T47D (cell line): ENCODE results near the gene TMEM135.

Source experiments
- DNase-seq, 2 experiments: peaks; one replicate each; pipeline versions ENCODE4 v3.0.0 to v3.0.0-alpha.2; 2011 to 2012; ENCODE audit warnings: low read depth in 1 of 2, low spot score in 1 of 2
- JUND ChIP-seq: IDR thresholded peaks from 2 replicates; pipeline ENCODE4 v1.6.1; 2012; ENCODE audit warnings: low read depth
- in situ Hi-C: cut with HindIII; loops from 2 replicates; pipeline ENCODE4 v1.10.0; 2016; ENCODE audit warnings: low sequenced_read_pairs, low pct_unique_long_range_greater_than_20kb

Gene TMEM135

DNA sequence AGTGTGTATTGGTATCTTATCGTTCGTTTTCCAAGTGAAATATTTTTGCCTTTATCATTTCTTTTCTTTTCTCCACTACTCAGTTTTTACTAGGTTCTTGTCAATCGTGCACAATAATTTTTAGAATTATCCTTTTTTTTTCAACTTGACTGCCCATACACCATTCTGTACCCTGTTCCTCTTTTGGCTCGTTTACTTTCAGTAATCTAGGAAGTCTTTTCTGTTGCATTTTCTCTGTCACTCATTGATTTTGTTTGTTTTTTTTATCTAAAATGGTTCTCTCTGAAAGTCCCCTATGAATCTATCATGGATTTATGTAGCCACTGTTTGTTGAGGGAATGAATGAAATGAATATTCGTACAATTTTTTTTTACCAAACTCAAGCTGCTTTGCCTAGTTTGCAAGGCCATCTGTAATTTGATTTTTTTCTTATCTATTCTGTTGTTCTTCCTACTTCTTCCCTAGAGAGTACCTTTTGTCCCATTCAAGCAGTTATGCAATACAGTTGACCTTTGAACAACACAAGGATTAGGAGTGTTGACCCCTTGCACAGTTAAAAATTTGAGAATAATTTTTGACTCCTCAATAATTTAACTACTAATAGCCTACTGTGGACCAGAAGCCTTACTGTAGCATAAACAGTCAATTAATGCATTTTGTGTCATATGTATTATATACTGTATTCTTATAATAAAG lies 166.3 kb downstream of the TMEM135 start:
- no peak for DNase-seq
- TF ChIP-seq JUND: no peak
- in situ Hi-C loops: no loop called here

DNA sequence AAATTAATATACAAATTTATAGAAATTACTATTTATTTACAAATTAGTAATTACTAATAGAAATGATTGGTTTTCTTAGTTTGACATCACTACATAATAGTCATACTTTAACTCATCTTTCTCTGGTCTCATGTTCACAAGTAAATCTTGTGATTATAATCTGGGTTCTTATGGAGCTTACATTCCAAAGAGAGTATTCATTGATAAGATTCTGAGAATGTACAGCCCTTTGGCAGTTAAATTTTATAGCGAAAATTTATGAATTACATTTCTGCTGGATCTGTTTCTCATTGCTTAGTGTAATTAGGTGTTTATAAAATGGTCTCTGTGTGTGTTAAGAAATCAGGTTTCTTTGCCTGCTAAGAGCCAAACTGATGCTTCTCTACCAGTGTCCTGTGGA lies 175.2 kb downstream of the TMEM135 start:
- in situ Hi-C loops: no loop called here
- no peak for DNase-seq
- no peak for TF ChIP-seq JUND

DNA sequence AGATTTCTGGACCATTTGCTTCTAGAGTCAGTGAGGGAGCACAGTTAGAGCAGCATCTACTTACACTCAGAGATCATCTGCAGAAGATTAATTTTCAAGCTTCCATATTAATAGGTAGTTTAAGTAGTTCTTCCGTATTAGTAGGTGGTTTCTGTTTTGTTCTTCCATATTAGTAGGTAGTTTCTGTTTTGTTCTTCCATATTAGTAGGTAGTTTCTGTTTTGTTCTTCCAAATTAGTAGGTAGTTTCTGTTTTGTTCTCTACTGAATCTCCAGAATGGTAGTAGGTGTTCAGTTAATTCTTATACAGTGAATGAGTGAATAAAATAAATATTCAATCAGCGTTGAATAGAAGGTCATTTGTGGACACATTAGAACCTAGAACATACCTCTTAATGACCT lies 175.7 kb downstream of the TMEM135 start:
- TF ChIP-seq JUND: no peak
- in situ Hi-C loops: no loop called here
- DNase-seq: no peak

DNA sequence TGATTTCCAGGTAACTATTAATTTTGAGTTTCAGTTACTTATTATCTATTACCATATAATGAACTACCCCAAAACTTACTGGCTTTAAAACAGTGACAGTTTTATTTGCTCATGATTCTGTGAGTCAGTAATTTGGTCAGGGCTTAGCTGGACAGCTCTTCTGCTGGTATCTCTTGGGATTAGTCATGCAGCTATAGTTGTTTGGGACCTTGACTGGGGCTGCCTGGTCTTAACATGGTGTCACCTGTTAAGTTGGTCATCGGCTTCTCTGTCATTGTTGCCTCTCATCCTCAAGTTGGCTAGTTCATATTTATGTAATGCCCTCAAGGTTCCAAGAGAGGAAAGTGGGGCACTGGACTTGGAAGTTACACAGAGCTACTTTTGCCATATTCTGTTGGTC lies 177.5 kb downstream of the TMEM135 start:
- TF ChIP-seq JUND: no peak
- in situ Hi-C loops: no loop called here
- DNase-seq: no peak

DNA sequence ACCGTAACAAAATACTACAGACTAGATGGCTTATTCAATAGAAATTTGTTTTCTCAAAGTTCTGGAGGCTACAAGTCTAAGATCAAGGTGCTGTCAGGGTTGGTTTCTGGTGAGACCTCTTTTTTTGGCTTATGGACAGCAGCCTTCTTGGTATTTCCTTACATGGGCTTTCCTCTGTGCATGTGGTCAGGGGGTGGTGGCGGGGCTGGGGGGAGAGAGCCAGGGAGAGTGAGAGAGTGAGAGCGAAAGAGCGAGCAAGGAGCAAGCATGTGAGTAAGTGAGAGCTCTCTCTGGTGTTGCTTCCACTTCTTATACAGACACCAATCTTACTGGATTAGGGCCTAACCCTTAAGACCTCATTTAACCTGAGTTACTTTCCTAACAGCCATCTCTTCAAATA lies 181.5 kb downstream of the TMEM135 start:
- no peak for TF ChIP-seq JUND
- DNase-seq: no peak
- in situ Hi-C loops: no loop called here

DNA sequence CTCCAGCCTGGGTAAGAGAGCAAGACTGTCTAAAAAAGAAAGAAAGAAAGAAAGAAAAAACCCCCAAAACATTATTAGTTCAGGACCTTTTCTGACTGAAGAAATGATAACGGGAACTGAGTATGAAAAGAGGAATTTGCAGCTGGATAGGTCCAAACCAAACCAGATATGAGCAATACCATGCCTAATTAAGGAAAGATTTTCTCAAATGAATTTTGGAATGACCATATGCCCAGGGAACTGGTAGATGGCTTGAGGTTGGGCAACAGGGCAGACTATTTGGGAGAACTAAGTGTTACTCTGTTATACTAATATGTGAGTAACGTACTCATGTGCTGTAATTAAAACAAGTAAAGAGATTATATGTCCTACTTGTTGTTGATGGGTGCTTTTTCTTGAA lies 186.1 kb downstream of the TMEM135 start:
- no peak for TF ChIP-seq JUND
- in situ Hi-C loops: no loop called here
- no peak for DNase-seq

DNA sequence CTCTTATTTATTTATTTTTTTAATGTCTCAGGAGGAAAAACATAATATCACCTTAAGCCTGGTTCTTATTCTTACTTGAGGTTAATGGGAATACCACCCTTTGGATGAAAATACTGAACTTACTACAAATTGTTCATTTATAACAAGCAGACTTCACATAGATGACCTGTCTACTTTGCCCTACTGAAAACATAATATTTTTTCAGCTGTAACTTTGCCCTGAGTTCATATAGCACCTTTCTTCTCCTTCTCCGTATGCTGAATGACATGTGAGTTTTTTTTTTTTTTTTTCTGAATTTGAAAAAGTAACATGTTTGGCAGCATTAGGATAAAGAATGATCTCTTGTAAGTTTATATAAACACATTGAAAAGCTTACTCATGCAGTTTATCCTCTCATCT lies 186.8 kb downstream of the TMEM135 start:
- TF ChIP-seq JUND: no peak
- DNase-seq: no peak
- in situ Hi-C loops: no loop called here

DNA sequence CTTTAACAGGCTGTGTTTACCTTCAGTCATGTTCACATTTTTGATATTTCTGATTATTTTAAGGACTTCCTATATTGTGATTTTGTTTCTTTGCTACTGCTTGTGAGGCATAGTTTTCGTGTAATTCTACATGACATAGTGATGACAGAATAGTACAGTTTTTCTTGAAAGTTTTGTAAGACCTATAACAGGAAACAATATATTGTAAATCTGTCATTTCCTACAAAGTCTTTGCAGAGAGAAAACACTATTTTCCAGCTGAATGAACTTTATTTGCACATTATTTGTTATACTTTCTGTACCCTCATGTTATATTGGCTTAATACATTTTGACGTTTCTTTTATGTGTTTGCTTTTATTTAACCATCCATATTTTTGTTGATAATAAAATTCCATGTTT lies 191.1 kb downstream of the TMEM135 start:
- DNase-seq: no peak
- TF ChIP-seq JUND: no peak
- in situ Hi-C loops: no loop called here

DNA sequence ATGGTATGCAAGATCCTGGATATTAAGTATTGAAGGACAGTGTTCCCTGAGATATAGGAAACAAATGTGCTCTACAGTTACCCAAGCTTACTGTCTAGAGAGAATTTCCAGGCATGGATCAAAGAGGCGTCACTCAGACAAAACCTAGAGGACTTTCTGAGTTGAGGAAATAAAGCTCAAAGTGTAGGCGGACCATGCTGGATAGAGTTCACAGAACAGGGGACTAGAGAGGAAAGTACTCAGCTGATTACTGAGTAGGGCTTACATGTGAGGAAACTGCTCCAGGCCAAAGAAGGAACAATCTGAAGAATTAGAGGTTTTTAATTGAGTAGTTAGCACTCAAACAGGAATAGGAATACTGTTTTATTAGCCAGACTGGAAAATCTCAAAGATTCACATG lies 193.3 kb downstream of the TMEM135 start:
- in situ Hi-C loops: no loop called here
- TF ChIP-seq JUND: no peak
- no peak for DNase-seq

DNA sequence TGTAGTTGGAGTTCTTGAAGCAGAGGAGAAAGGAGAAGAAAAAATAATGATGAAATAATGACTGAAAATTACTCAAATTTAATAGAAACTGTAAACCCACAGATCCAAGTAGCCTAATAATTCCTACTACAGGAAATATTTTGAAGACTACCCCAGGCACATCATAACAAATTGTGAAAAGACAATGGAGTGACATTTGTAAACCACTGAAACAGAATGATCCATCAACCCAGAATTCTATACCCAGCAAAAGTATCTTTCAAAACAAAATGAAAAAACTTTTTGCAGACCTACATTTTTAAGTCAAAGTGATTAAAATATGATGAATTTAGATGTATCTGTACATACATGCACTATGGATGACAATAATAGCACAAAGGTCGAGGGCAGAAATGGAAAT lies 194.6 kb downstream of the TMEM135 start:
- no peak for DNase-seq
- in situ Hi-C loops: no loop called here
- TF ChIP-seq JUND: no peak

DNA sequence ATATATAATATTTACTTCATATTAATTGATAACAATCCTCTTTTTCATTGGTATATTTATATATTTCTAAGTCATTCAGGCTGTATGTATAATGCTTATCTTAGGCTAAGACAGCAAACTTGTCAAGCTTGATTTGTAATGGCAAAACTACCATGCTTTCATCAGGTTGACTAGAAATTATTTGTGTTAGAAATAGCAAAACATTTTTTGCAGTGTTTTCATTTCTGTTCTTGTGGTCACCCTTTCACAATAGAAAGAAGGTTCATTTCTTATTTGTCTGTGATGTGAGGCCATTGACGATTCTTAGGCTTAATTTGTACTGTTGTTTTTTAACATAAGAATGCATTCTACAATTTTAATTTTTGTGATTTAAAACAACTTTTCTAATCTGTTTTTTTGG lies 197.6 kb downstream of the TMEM135 start:
- in situ Hi-C loops: no loop called here
- TF ChIP-seq JUND: no peak
- no peak for DNase-seq

DNA sequence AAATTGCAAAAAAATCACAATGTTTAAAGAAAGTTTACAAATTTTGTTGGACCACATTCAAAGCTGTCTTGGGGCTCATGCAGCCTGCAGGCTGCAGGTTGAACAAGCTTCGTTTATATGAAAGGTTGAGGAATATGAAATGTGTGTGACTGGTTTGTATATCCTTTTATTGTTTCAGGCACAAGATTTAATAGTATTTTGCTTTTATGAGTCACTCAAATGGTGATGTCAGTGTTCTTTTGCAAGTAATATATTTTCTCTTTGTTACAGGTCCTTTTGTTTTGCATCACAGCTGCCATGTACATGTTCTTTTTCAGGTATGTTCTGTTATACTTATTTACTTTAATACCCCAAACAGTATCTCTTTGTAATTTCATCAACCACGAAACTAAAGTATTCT lies 198.6 kb downstream of the TMEM135 start:
- TF ChIP-seq JUND: no peak
- DNase-seq: no peak
- in situ Hi-C loops: no loop called here

DNA sequence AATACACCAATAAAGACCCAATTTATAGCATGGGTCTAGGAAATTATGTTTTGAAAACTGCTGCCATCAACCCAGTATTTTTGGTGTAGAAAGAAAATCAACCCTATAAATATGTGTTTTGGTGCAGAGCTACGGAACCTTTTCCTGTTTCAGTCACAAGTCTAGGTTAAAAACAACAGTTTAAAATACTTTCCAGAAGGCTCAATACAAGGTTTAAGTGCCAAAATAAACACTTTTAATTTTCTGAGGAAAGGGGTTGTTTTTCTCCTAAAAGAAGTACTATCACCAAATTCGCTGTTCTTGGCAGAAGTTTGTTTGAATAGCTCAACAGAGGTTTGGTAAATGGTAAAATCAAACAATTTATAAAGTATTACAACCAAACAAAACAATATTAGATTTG lies 201.3 kb downstream of the TMEM135 start:
- in situ Hi-C loops: no loop called here

DNA sequence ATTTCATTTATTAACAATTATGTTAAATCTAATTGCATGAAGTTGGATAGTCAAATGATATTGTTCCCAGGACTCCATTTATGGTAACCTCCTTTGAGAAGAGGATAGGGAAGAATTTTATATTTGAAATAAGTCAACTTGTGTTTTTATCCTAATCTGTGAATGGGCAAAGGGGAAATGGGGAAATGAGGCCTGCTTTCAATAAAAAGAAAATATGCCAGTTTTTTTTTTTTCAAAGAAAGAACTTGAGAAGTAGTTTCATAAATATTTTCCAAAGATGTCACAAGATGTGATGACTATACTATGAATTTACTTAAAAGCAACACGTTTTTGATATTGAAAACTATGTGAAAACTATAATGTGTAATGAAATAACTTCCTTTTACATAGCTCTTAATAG lies 201.8 kb downstream of the TMEM135 start:
- TF ChIP-seq JUND: no peak
- in situ Hi-C loops: no loop called here
- no peak for DNase-seq

More for the DNA sequence above, 201.3 kb downstream of the TMEM135 start:
- no peak for TF ChIP-seq JUND
- no peak for DNase-seq
